ENCODE results near the gene LRRC8E.
A peak's percentile ranks its signal among the peaks of the same experiment; 100 is the strongest.

LRRC8E gene

DNA sequence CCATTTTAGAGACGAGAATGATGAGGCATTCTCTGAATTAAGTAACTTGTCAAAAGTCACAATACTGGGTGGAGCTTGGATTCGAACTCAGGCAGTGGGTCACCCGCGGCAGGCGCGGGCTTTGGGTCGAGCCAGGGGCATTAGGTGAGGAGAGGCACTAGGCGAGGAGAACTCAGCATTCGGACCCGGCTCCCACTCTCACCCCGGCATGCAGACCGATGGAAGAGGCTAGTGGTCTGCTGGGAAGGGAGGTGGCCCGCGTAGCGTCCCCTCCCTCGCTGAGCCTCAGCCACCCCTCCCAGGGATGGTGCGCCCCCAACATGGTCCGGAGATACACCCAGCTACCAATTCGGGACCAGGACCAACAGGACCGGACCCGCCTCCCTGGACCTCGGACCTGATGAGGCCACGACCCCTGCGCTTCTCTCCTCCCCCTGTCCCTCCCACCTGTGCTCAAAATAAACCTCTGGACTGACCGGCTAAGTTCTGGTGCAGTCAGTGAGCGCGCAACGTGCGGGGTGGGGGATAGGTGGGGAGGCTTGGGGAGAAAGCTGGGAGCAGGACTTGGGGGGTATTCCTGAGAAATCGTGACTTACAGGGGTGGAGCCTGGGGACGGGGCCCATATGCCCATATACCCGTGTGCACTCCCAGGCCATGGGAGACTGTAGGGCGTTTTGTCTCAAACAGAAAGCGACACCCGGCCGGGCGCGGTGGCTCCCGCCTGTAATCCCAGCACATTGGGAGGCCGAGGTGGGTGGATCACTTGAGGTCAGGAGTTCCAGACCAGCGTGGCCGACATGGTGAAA, 30.5 kb downstream of the LRRC8E start:
- Histone ChIP-seq H3K4me3 (ENCODE audit: extremely low read depth, insufficient read depth, low read length, poor library complexity, severe bottlenecking) (no peak overlapping the region), H3K4me1 (ENCODE audit: control insufficient read depth, insufficient read depth, low read length, poor library complexity, severe bottlenecking) (peaks cover 15% of the 10 kb centered on the region), H3K36me3 (ENCODE audit: control insufficient read depth, insufficient read depth, low read length) (peaks cover 22% of the 10 kb centered on the region), H3K9me3 (ENCODE audit: control insufficient read depth, low read length) (no peaks in the 10 kb centered on the region), H3K27ac (ENCODE audit: low read depth, low read length, severe bottlenecking) (no peak overlapping the region)
- WGBS, 2 experiments (ENCODE audit: insufficient coverage in 2 of 2), result 91 to 96% methylated on average over 26 to 33 of the region's 42 CpGs

GRCh38 chr19:7919610-7920518, 31.6 kb downstream of the LRRC8E start, which contains the start of gene SNAPC2:
TSS of gene SNAPC2 (plus strand) at chr19:7920338. CDS start at chr19:7920367, 29 bp downstream.
- peak within 1 kb of the TSS; percentile 88 for H3K27ac ChIP-seq (ENCODE audit: low read depth, low read length, severe bottlenecking)
- WGBS, 2 experiments (ENCODE audit: insufficient coverage in 2 of 2), result 16 to 21% methylated on average over 43 to 58 of the region's 62 CpGs
- no peaks in the 10 kb centered on the region for H3K9me3 ChIP-seq (ENCODE audit: control insufficient read depth, low read length)
- peaks cover 28% of the 10 kb centered on the region for H3K36me3 ChIP-seq (ENCODE audit: control insufficient read depth, insufficient read depth, low read length)
- peak within 1 kb of the TSS; percentile 63 for H3K4me3 ChIP-seq (ENCODE audit: extremely low read depth, insufficient read depth, low read length, poor library complexity, severe bottlenecking)
- H3K4me1 ChIP-seq (ENCODE audit: control insufficient read depth, insufficient read depth, low read length, poor library complexity, severe bottlenecking), result peaks cover 19% of the 10 kb centered on the region

DNA sequence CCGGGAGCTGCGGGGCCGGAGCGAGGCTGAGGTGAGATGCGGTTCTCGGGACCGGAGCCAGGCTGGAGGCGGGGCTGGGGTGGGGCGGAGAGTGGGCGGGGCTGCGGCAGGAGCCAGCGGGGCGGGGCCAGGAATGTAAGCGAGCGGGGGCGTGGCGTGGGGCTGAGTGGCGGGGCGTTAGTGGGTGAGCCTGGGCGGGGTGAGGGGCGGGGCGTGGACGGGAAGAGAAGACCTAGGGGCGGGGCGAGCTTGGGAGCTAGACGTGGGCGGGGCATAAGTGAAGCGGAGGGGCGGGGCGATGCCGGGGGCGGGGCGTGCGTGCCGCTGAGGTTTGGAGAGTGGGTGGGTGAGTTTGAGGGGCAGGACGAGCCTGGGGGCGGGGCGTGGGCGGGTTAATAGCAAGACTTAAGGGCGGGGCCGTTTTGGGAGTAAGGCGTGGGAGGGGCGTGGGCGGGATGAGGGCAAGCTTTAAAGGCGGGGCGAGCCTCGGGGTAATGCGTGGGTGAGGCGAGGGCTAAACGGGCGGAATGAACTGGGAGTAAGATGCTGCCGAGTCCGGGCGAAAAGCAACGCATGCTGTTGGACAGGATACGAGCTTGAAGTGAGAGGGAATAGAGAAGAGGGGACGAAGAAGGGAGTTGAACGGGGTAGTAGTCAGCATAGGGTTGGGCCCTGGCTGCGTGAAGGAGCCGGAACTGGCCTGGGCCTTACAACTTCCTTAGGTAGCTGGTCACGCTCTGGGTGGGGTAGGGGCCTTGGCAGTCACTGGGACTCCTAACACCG, 32.4 kb downstream of the LRRC8E start:
- peaks cover 19% of the 10 kb centered on the region for H3K4me1 ChIP-seq (ENCODE audit: control insufficient read depth, insufficient read depth, low read length, poor library complexity, severe bottlenecking)
- peak overlapping the region; percentile 88 for H3K27ac ChIP-seq (ENCODE audit: low read depth, low read length, severe bottlenecking)
- H3K4me3 ChIP-seq (ENCODE audit: extremely low read depth, insufficient read depth, low read length, poor library complexity, severe bottlenecking), result peak overlapping the region; percentile 63
- H3K9me3 ChIP-seq (ENCODE audit: control insufficient read depth, low read length), result no peaks in the 10 kb centered on the region
- 13 to 18% methylated on average over 24 to 31 of the region's 62 CpGs for WGBS, 2 experiments (ENCODE audit: insufficient coverage in 2 of 2)
- peaks cover 28% of the 10 kb centered on the region for H3K36me3 ChIP-seq (ENCODE audit: control insufficient read depth, insufficient read depth, low read length)

GRCh38 chr19:7921302-7921966, 33.1 kb downstream of the LRRC8E start:
- peak overlapping the region; percentile 39 for H3K4me3 ChIP-seq (ENCODE audit: extremely low read depth, insufficient read depth, low read length, poor library complexity, severe bottlenecking)
- WGBS, 2 experiments (ENCODE audit: insufficient coverage in 2 of 2), result 88 to 95% methylated on average over 11 to 15 of the region's 17 CpGs
- H3K27ac ChIP-seq (ENCODE audit: low read depth, low read length, severe bottlenecking), result peak overlapping the region; percentile 46
- H3K36me3 ChIP-seq (ENCODE audit: control insufficient read depth, insufficient read depth, low read length), result peaks cover 28% of the 10 kb centered on the region
- H3K9me3 ChIP-seq (ENCODE audit: control insufficient read depth, low read length), result no peaks in the 10 kb centered on the region
- peaks cover 20% of the 10 kb centered on the region for H3K4me1 ChIP-seq (ENCODE audit: control insufficient read depth, insufficient read depth, low read length, poor library complexity, severe bottlenecking)

- Histone ChIP-seq H3K27ac (ENCODE audit: low read depth, low read length, severe bottlenecking) (no peak overlapping the region), H3K4me3 (ENCODE audit: extremely low read depth, insufficient read depth, low read length, poor library complexity, severe bottlenecking) (no peak overlapping the region), H3K9me3 (ENCODE audit: control insufficient read depth, low read length) (no peaks in the 10 kb centered on the region), H3K4me1 (ENCODE audit: control insufficient read depth, insufficient read depth, low read length, poor library complexity, severe bottlenecking) (peaks cover 23% of the 10 kb centered on the region), H3K36me3 (ENCODE audit: control insufficient read depth, insufficient read depth, low read length) (peaks cover 28% of the 10 kb centered on the region)
- 94 to 95% methylated on average over 25 to 31 of the region's 31 CpGs for WGBS, 2 experiments (ENCODE audit: insufficient coverage in 2 of 2)
Observed at GRCh38 chr19:7921967-7922835, 33.9 kb downstream of the LRRC8E start.

DNA sequence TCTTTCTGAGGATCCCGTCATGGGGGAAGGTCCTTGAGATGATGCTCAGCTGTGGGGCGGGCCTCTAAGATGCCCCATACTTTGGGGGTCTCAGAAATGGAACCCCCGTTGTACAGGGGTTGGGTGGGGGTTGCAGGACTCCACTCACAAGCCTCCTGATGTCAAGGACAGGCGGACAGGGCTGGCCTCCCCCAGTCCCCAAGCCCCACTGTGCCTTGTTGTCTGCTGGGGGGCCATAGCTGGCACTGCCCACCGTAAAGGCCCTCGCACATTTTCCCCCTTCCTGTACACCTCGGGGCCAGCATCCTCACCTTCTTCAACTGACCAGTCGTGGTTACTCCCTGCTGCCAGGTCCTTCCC, 34.5 kb downstream of the LRRC8E start:
- no peak overlapping the region for H3K27ac ChIP-seq (ENCODE audit: low read depth, low read length, severe bottlenecking)
- H3K9me3 ChIP-seq (ENCODE audit: control insufficient read depth, low read length), result no peaks in the 10 kb centered on the region
- peaks cover 28% of the 10 kb centered on the region for H3K36me3 ChIP-seq (ENCODE audit: control insufficient read depth, insufficient read depth, low read length)
- peaks cover 22% of the 10 kb centered on the region for H3K4me1 ChIP-seq (ENCODE audit: control insufficient read depth, insufficient read depth, low read length, poor library complexity, severe bottlenecking)
- 91 to 93% methylated on average over 4 to 8 of the region's 8 CpGs for WGBS, 2 experiments (ENCODE audit: insufficient coverage in 2 of 2)
- H3K4me3 ChIP-seq (ENCODE audit: extremely low read depth, insufficient read depth, low read length, poor library complexity, severe bottlenecking), result no peak overlapping the region

- WGBS, 2 experiments (ENCODE audit: insufficient coverage in 2 of 2), result 93% methylated on average over 14 to 22 of the region's 31 CpGs
- Histone ChIP-seq H3K36me3 (ENCODE audit: control insufficient read depth, insufficient read depth, low read length) (peaks cover 28% of the 10 kb centered on the region), H3K4me1 (ENCODE audit: control insufficient read depth, insufficient read depth, low read length, poor library complexity, severe bottlenecking) (peaks cover 29% of the 10 kb centered on the region), H3K4me3 (ENCODE audit: extremely low read depth, insufficient read depth, low read length, poor library complexity, severe bottlenecking) (no peak overlapping the region), H3K9me3 (ENCODE audit: control insufficient read depth, low read length) (no peaks in the 10 kb centered on the region), H3K27ac (ENCODE audit: low read depth, low read length, severe bottlenecking) (no peak overlapping the region)
Observed at GRCh38 chr19:7923295-7924191, 35.2 kb downstream of the LRRC8E start.

- no peak overlapping the region for H3K4me3 ChIP-seq (ENCODE audit: extremely low read depth, insufficient read depth, low read length, poor library complexity, severe bottlenecking)
- H3K36me3 ChIP-seq (ENCODE audit: control insufficient read depth, insufficient read depth, low read length), result peaks cover 28% of the 10 kb centered on the region
- no peaks in the 10 kb centered on the region for H3K9me3 ChIP-seq (ENCODE audit: control insufficient read depth, low read length)
- H3K4me1 ChIP-seq (ENCODE audit: control insufficient read depth, insufficient read depth, low read length, poor library complexity, severe bottlenecking), result peaks cover 31% of the 10 kb centered on the region
- 91 to 98% methylated on average over 12 of the region's 12 CpGs for WGBS, 2 experiments (ENCODE audit: insufficient coverage in 2 of 2)
- no peak overlapping the region for H3K27ac ChIP-seq (ENCODE audit: low read depth, low read length, severe bottlenecking)
Observed at GRCh38 chr19:7924241-7924640, 35.9 kb downstream of the LRRC8E start.
